ENCODE data around the gene ARL6IP4. TPM values are rescaled to one million over a fixed set of nuclear protein-coding genes. Genes with fewer than 3 reads are reported as not detected.
A peak's percentile ranks its signal among the peaks of the same experiment; 100 is the strongest.

The ARL6IP4 gene
- total RNA-seq, 1 donor from 2014 or later: 163 TPM

- Mint-ChIP-seq H3K4me1 (peaks cover 19% of the 10 kb centered on the region), H3K27me3 (no peaks in the 10 kb centered on the region), H3K9me3 (no peaks in the 10 kb centered on the region), H3K36me3 (ENCODE audit: low read depth) (peaks cover 16% of the 10 kb centered on the region), H3K4me3 (no peak overlapping the region), H3K27ac (peak overlapping the region; percentile 41)
- intact Hi-C loops (cut with micrococcal nuclease): no loop called here
- ChIA-PET POLR2A (no interaction called here), CTCF (no interaction called here)
- no peak for TF ChIP-seq CTCF (IDR thresholded peaks at IDR 0.05)
- ATAC-seq (ENCODE audit: low read depth): no peak
- no peak for DNase-seq
These were observed 6.8 kb downstream of the ARL6IP4 start for GRCh38 chr12:122987086-122987951.

GRCh38 chr12:122988036-122988435 is 7.6 kb downstream of the ARL6IP4 start:
- POLR2A ChIA-PET: no interaction called here
- TF ChIP-seq CTCF (IDR thresholded peaks at IDR 0.05): no peak
- Mint-ChIP-seq H3K4me1 (peaks cover 14% of the 10 kb centered on the region), H3K4me3 (no peak overlapping the region), H3K36me3 (ENCODE audit: low read depth) (peaks cover 16% of the 10 kb centered on the region), H3K27me3 (no peaks in the 10 kb centered on the region), H3K27ac (no peak overlapping the region), H3K9me3 (no peaks in the 10 kb centered on the region)
- ATAC-seq (ENCODE audit: low read depth): no peak
- no peak for DNase-seq
- intact Hi-C loops (cut with micrococcal nuclease): no loop called here
- CTCF ChIA-PET: no interaction called here

GRCh38 chr12:122988612-122989212 is 8.2 kb downstream of the ARL6IP4 start:
- ChIA-PET POLR2A (interaction anchor here (0.5 kb wide), 1 partner anchor 23 kb away, joined by 8 read pairs; the partner anchor contains the start of gene ABCB9), CTCF (no interaction called here)
- H3K36me3 Mint-ChIP-seq (ENCODE audit: low read depth): peaks cover 16% of the 10 kb centered on the region
- H3K4me3 Mint-ChIP-seq: no peak overlapping the region
- no peak for DNase-seq
- no peak overlapping the region for H3K27ac Mint-ChIP-seq
- intact Hi-C loops (cut with micrococcal nuclease): no loop called here
- peaks cover 14% of the 10 kb centered on the region for H3K4me1 Mint-ChIP-seq
- no peak for TF ChIP-seq CTCF (IDR thresholded peaks at IDR 0.05)
- no peak for ATAC-seq (ENCODE audit: low read depth)
- H3K27me3 Mint-ChIP-seq: no peaks in the 10 kb centered on the region
- no peaks in the 10 kb centered on the region for H3K9me3 Mint-ChIP-seq

- Mint-ChIP-seq H3K9me3 (no peaks in the 10 kb centered on the region), H3K27ac (no peak overlapping the region), H3K4me3 (no peak overlapping the region), H3K4me1 (peaks cover 11% of the 10 kb centered on the region), H3K27me3 (no peaks in the 10 kb centered on the region), H3K36me3 (ENCODE audit: low read depth) (peaks cover 11% of the 10 kb centered on the region)
- CTCF ChIA-PET: no interaction called here
- POLR2A ChIA-PET: interaction anchor here (0.5 to 1.5 kb wide), 3 partner anchors 9 to 23 kb away, joined by 3 to 8 read pairs (median 3); partner anchors contain the start of genes ABCB9, ARL6IP4 and OGFOD2
- ATAC-seq (ENCODE audit: low read depth): no peak
- intact Hi-C loops (cut with micrococcal nuclease): no loop called here
- TF ChIP-seq CTCF (IDR thresholded peaks at IDR 0.05): no peak
- DNase-seq: no peak
These were observed 8.9 kb downstream of the ARL6IP4 start for GRCh38 chr12:122989225-122989839.

GRCh38 chr12:122989874-122990419 is 9.5 kb downstream of the ARL6IP4 start:
- DNase-seq: no peak
- no peak for TF ChIP-seq CTCF (IDR thresholded peaks at IDR 0.05)
- ATAC-seq (ENCODE audit: low read depth): no peak
- Mint-ChIP-seq H3K4me3 (no peak overlapping the region), H3K27ac (no peak overlapping the region), H3K9me3 (no peaks in the 10 kb centered on the region), H3K4me1 (peaks cover 5% of the 10 kb centered on the region), H3K27me3 (no peaks in the 10 kb centered on the region), H3K36me3 (ENCODE audit: low read depth) (peaks cover 8% of the 10 kb centered on the region)
- POLR2A ChIA-PET: interaction anchor here (1.2 to 1.5 kb wide), 2 partner anchors 10 to 15 kb away, joined by 3 read pairs; partner anchors contain the start of genes ARL6IP4 and OGFOD2
- intact Hi-C loops (cut with micrococcal nuclease): no loop called here
- CTCF ChIA-PET: no interaction called here
